Measurements from ENCODE around the gene BPIFB1. TPM values are rescaled to one million over a fixed set of nuclear protein-coding genes. Genes with fewer than 3 reads are reported as not detected.

Gene BPIFB1
- total RNA-seq, 1 experiment from 2014 or later = 0.10 TPM

- H3K4me1 ChIP-seq (ENCODE audit: control insufficient read depth, insufficient read depth, low read length) = no peaks in the 10 kb centered on the region
- ChIA-PET POLR2A (no interaction called here), CTCF (no interaction called here)
- DNase-seq (ENCODE audit: low read depth, low spot score) (no peak), ATAC-seq (no peak)
- TF ChIP-seq POLR2AphosphoS5 (IDR thresholded peaks at IDR 0.05; ENCODE audit: low read depth, low read length) = no peak
- TF ChIP-seq, protein P1, sequence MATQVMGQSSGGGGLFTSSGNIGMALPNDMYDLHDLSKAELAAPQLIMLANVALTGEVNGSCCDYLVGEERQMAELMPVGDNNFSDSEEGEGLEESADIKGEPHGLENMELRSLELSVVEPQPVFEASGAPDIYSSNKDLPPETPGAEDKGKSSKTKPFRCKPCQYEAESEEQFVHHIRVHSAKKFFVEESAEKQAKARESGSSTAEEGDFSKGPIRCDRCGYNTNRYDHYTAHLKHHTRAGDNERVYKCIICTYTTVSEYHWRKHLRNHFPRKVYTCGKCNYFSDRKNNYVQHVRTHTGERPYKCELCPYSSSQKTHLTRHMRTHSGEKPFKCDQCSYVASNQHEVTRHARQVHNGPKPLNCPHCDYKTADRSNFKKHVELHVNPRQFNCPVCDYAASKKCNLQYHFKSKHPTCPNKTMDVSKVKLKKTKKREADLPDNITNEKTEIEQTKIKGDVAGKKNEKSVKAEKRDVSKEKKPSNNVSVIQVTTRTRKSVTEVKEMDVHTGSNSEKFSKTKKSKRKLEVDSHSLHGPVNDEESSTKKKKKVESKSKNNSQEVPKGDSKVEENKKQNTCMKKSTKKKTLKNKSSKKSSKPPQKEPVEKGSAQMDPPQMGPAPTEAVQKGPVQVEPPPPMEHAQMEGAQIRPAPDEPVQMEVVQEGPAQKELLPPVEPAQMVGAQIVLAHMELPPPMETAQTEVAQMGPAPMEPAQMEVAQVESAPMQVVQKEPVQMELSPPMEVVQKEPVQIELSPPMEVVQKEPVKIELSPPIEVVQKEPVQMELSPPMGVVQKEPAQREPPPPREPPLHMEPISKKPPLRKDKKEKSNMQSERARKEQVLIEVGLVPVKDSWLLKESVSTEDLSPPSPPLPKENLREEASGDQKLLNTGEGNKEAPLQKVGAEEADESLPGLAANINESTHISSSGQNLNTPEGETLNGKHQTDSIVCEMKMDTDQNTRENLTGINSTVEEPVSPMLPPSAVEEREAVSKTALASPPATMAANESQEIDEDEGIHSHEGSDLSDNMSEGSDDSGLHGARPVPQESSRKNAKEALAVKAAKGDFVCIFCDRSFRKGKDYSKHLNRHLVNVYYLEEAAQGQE (IDR thresholded peaks at IDR 0.05; ENCODE audit: insufficient read depth in 1 of 2, low read depth in 2 of 2, low read length in 1 of 2) = no peak
- TF ChIP-seq CTCF (IDR thresholded peaks at IDR 0.05) = no peak
- no peak for TF ChIP-seq TCF7L2 (IDR thresholded peaks at IDR 0.05; ENCODE audit: low read depth, low read length)
- H3K27ac ChIP-seq (ENCODE audit: low read length) = no peak overlapping the region
- in situ Hi-C loops (cut with HindIII; ENCODE audit: low pct_unique_long_range_greater_than_20kb, low sequenced_read_pairs) (no loop called here), intact Hi-C loops (cut with micrococcal nuclease; ENCODE audit: unreplicated experiment) (loop anchor here (5.0 kb wide), 1 partner anchor 34 kb away; no protein-coding TSS in a partner anchor)
- peaks cover 22% of the 10 kb centered on the region for H3K27me3 ChIP-seq (ENCODE audit: control insufficient read depth, insufficient read depth, low read length)
- H3K9me3 ChIP-seq (ENCODE audit: control insufficient read depth, insufficient read depth, low read depth, low read length) = no peaks in the 10 kb centered on the region
- no peaks in the 10 kb centered on the region for H3K36me3 ChIP-seq (ENCODE audit: control insufficient read depth, insufficient read depth, low read length)
- no peak overlapping the region for H3K4me3 ChIP-seq (ENCODE audit: low read depth in 2 of 2, low read length in 2 of 2)
- BruUV-seq (replicated peaks) = no TSS peak
Observed at GRCh38 chr20:33296206-33296605, 13.2 kb downstream of the BPIFB1 start.

DNA sequence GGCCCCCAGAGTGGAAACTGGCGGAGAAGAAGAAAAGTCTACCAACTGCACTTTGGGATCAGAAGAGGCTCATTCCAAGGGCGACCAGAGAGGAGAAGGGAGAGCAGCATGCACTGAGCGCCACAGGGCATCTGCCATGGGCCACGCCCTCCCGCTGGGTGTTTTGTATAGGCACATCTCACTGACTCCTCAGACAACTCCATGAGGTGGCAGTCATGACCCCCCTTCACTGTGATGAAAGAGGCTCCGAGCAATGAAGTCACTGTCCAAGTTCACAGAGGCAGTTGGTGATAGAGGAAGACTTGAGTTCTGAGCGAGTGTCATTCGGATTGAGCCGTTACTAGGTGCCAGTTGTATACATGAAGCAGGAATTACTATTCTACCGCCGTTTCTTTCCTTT, 15.4 kb downstream of the BPIFB1 start:
- Histone ChIP-seq H3K9me3 (ENCODE audit: control insufficient read depth, insufficient read depth, low read depth, low read length) (no peaks in the 10 kb centered on the region), H3K27ac (ENCODE audit: low read length) (no peak overlapping the region), H3K27me3 (ENCODE audit: control insufficient read depth, insufficient read depth, low read length) (peaks cover 17% of the 10 kb centered on the region), H3K4me3 (ENCODE audit: low read depth in 2 of 2, low read length in 2 of 2) (no peak overlapping the region), H3K36me3 (ENCODE audit: control insufficient read depth, insufficient read depth, low read length) (no peaks in the 10 kb centered on the region), H3K4me1 (ENCODE audit: control insufficient read depth, insufficient read depth, low read length) (no peaks in the 10 kb centered on the region)
- no TSS peak for BruUV-seq (replicated peaks)
- intact Hi-C loops (cut with micrococcal nuclease; ENCODE audit: unreplicated experiment) (loop anchor here (5.0 kb wide), 1 partner anchor 36 kb away; no protein-coding TSS in a partner anchor), in situ Hi-C loops (cut with HindIII; ENCODE audit: low pct_unique_long_range_greater_than_20kb, low sequenced_read_pairs) (no loop called here)
- POLR2A ChIA-PET = no interaction called here
- no peak for DNase-seq (ENCODE audit: low read depth, low spot score)
- no peak for TF ChIP-seq POLR2AphosphoS5 (IDR thresholded peaks at IDR 0.05; ENCODE audit: low read depth, low read length)
- no peak for TF ChIP-seq TCF7L2 (IDR thresholded peaks at IDR 0.05; ENCODE audit: low read depth, low read length)
- no peak for TF ChIP-seq CTCF (IDR thresholded peaks at IDR 0.05)
- TF ChIP-seq, protein P1 (IDR thresholded peaks at IDR 0.05; ENCODE audit: insufficient read depth in 1 of 2, low read depth in 2 of 2, low read length in 1 of 2) = no peak
- no peak for TF ChIP-seq SIN3A (IDR thresholded peaks at IDR 0.05; ENCODE audit: borderline replicate concordance, insufficient read depth, low read depth, low read length)
- ATAC-seq = no peak
- CTCF ChIA-PET = interaction anchor here (0.9 kb wide), 1 partner anchor 107 kb away, joined by 3 read pairs; no protein-coding TSS in a partner anchor
